Adrenal gland (tissue), 12 donors: Measurements from ENCODE around the gene FBXO33. TPM values are rescaled to one million over a fixed set of nuclear protein-coding genes. Genes with fewer than 3 reads are reported as not detected.

Experiments used
- DNase-seq, 7 donors: peaks; one replicate each; pipeline ENCODE4 v3.0.0-alpha.2; 2019 to 2020
- H3K27ac ChIP-seq, 5 donors: fragments of 200-600 bp; sonication (generic) in 4 of 5; 1 replicate in 3 of 5; 2 replicates in 2 of 5; pipeline versions ENCODE4 v1.5.1 to v1.8.0; 2016 to 2020; ENCODE audit warnings: mild to moderate bottlenecking in 1 of 5
- H3K27me3 ChIP-seq: fragments of 200-600 bp; 2 replicates; pipeline ENCODE4 v1.8.0; 2021
- H3K36me3 ChIP-seq, 2 donors: fragments of 200-600 bp; replicated peaks in 1 of 2; 1 replicate in 1 of 2; 2 replicates in 1 of 2; pipeline versions ENCODE4 v1.5.1 to v1.8.0; 2018 to 2022
- H3K4me1 ChIP-seq, 2 donors: fragments of 200-600 bp; replicated peaks in 1 of 2; 1 replicate in 1 of 2; 2 replicates in 1 of 2; pipeline versions ENCODE4 v1.5.1 to v1.8.0; 2018 to 2021
- H3K4me3 ChIP-seq, 4 donors: fragments of 200-600 bp; sonication (generic) in 3 of 4; one replicate each; pipeline ENCODE4 v1.5.1; 2016 to 2018
- H3K9me3 ChIP-seq, 3 donors: fragments of 200-600 bp; sonication (generic) in 1 of 3; replicated peaks in 1 of 3; 1 replicate in 2 of 3; 2 replicates in 1 of 3; pipeline versions ENCODE4 v1.5.1 to v1.8.0; 2016 to 2021
- POLR2A ChIP-seq, 2 donors: fragments of 450-650 bp; IDR thresholded peaks; one replicate each; pipeline ENCODE4 v1.6.1; 2017; ENCODE audit warnings: antibody characterized with exemption in 2 of 2, mild to moderate bottlenecking in 2 of 2, moderate library complexity in 1 of 2
- WGBS, 4 donors: extraction: QIAGEN DNeasy Blood & Tissue Kit in 2 of 4; methylation state at CpG; one replicate each; pipeline versions ENCODE4 v1.1.5 to v1.1.7; 2013 to 2017; 5-methylcytosine and 5-hydroxymethylcytosine counted together
- intact Hi-C, 2 donors: fragments of 100-400 bp; cut with DNase I; formaldehyde crosslinking; loops; one replicate each; pipeline versions ENCODE4 v1.14.1 to v1.15.0; 2022 to 2023
- polyA plus RNA-seq, 3 donors: library from polyadenylated mRNA; stranded (reverse); fragments of 200-250 nt in 2 of 3; fragments of 350-450 nt in 1 of 3; fragmentation: Illumina TruSeq in 1 of 3; extraction: RNeasy Lipid Tissue Mini Kit (QIAGEN cat#74804) in 1 of 3; gene quantifications; one replicate each; pipeline ENCODE4 v1.2.3, GENCODE V29; 2013 to 2014
- total RNA-seq, 9 donors: library from RNA; depleted of rRNA in 4 of 9; stranded (reverse); fragments of >200 nt in 4 of 9; fragments of 120-200 nt in 1 of 9; fragmentation: NEBNext Ultra II Directional in 1 of 9; extraction: Animal tissue kit (Norgen Biotek cat#: 25700) in 1 of 9; gene quantifications; one replicate each; pipeline versions ENCODE4 v1.1.0 to v1.2.4, GENCODE V29; 2013 to 2023
- TF ChIP-seq, protein P1 (sequence below), 6 experiments: fragments of 450-650 bp in 4 of 6; fragments of 200-600 bp in 2 of 6; sonication (generic) in 1 of 6; IDR thresholded peaks; 1 replicate in 5 of 6; 2 replicates in 1 of 6; pipeline versions ENCODE4 v1.5.1 to v1.8.0; 2016 to 2021; ENCODE audit warnings: antibody characterized with exemption in 6 of 6, mild to moderate bottlenecking in 2 of 6, moderate library complexity in 1 of 6
- donor health status: healthy with polysubstance abuse.
- donor health status: Bipolar disorder and iron deficiency.
- donor health status: DM: yes; HTN: yes; CAD: no.
- donor health status: DM: no; HTN: no; CAD: no.
- donor health status: DM: no; HTN: no; CAD: no.
- donor health status: DM: yes; HTN: yes; CAD: no.

The FBXO33 gene
- total and polyA plus RNA-seq, 12 donors: 6.0 to 23.2 (median 17.8) TPM

DNA sequence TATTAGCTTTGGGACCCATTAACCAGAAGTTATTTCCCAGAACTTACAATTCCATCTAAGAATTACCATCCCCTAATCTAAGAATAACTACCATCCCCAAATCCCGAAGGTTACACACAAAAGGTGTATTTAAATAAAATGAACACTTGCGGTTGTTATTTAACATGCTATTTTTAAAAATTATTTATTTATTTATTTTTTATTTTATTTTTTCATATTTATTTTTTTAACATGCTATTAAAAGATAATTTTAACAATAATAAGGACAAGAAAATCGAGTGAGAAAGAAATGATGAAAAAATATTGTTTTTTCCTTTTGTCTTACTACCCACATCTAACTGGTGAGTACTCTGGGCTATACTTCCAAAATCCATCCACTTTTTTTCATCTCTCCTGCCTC is 6.3 kb downstream of the FBXO33 start:
- peaks cover 25 to 69% of the 10 kb centered on the region in 2 donors for H3K4me1 ChIP-seq
- intact Hi-C loops: loop anchor here in 1 of 2 donors (10.0 kb wide), 1 partner anchor 51 kb away; no protein-coding TSS in a partner anchor
- DNase-seq: no peak

DNA sequence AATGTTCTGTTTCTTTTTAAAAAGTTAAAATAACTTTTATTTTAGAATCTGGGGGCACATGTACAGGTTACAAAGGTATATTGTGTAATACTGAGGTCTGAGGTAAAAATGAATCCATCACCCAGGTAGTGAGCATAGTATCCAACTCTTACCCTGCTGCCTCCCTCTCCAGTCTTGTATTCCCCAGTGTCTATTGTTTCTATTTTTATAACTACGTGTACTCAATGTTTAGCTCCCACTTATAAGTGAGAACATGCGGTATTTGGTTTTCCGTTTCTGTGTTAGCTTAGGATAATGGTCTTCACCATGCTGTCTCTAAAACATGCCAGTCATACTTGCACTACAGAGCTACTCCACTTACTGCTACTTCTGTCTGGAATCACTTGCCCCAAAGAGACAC is 8.4 kb downstream of the FBXO33 start:
- WGBS, 4 donors: 89 to 91% (median 91%) methylated on average over 3 of the region's 3 CpGs
- TF ChIP-seq, protein P1, sequence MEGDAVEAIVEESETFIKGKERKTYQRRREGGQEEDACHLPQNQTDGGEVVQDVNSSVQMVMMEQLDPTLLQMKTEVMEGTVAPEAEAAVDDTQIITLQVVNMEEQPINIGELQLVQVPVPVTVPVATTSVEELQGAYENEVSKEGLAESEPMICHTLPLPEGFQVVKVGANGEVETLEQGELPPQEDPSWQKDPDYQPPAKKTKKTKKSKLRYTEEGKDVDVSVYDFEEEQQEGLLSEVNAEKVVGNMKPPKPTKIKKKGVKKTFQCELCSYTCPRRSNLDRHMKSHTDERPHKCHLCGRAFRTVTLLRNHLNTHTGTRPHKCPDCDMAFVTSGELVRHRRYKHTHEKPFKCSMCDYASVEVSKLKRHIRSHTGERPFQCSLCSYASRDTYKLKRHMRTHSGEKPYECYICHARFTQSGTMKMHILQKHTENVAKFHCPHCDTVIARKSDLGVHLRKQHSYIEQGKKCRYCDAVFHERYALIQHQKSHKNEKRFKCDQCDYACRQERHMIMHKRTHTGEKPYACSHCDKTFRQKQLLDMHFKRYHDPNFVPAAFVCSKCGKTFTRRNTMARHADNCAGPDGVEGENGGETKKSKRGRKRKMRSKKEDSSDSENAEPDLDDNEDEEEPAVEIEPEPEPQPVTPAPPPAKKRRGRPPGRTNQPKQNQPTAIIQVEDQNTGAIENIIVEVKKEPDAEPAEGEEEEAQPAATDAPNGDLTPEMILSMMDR (IDR thresholded peaks at IDR 0.05): no peak
- no peak for TF ChIP-seq POLR2A (IDR thresholded peaks at IDR 0.05)
- H3K4me3 ChIP-seq: no peak overlapping the region
- intact Hi-C loops: loop anchor here in 1 of 2 donors (10.0 kb wide), 1 partner anchor 49 kb away; no protein-coding TSS in a partner anchor
- H3K36me3 ChIP-seq: no peaks in the 10 kb centered on the region
- DNase-seq: no peak
- no peaks in the 10 kb centered on the region for H3K27me3 ChIP-seq
- peaks cover 12 to 55% of the 10 kb centered on the region in 2 donors for H3K4me1 ChIP-seq
- no peak overlapping the region for H3K27ac ChIP-seq
- H3K9me3 ChIP-seq: no peaks in the 10 kb centered on the region

More for the DNA sequence above, 6.3 kb downstream of the FBXO33 start:
- no peaks in the 10 kb centered on the region for H3K9me3 ChIP-seq
- H3K27ac ChIP-seq: no peak overlapping the region
- no peak for TF ChIP-seq POLR2A (IDR thresholded peaks at IDR 0.05)
- TF ChIP-seq, protein P1 (IDR thresholded peaks at IDR 0.05): no peak
- WGBS, 4 donors: 88 to 90% (median 90%) methylated on average over 3 of the region's 3 CpGs
- H3K36me3 ChIP-seq: no peaks in the 10 kb centered on the region
- no peaks in the 10 kb centered on the region for H3K27me3 ChIP-seq
- no peak overlapping the region for H3K4me3 ChIP-seq

DNA sequence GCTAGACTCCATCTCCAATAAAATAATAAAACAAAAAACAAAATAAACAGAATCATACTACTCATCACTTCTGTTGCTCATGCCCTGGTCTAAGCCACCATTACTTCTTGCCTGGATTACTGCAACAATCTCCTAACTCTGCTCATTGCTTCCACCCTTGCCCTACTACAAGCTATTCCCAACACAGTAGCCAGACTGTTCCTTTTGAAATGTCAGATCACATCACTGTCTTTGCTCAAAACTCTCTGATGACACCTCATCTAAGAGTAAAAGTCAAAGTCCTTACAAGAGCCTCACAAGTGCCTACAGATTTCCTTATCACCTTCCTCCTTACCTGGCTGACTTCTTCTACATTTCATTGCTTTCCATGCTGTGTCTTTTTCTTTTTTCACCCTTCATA is 10.0 kb downstream of the FBXO33 start:
- no peaks in the 10 kb centered on the region for H3K9me3 ChIP-seq
- DNase-seq: no peak
- H3K36me3 ChIP-seq: no peaks in the 10 kb centered on the region
- TF ChIP-seq POLR2A (IDR thresholded peaks at IDR 0.05): no peak
- TF ChIP-seq, protein P1 (IDR thresholded peaks at IDR 0.05): no peak
- H3K4me3 ChIP-seq: no peak overlapping the region
- H3K27ac ChIP-seq: no peak overlapping the region
- H3K4me1 ChIP-seq: peaks cover 8 to 39% of the 10 kb centered on the region in 2 donors
- intact Hi-C loops: loop anchor here in 1 of 2 donors (10.0 kb wide), 1 partner anchor 47 kb away; no protein-coding TSS in a partner anchor
- H3K27me3 ChIP-seq: no peaks in the 10 kb centered on the region

DNA sequence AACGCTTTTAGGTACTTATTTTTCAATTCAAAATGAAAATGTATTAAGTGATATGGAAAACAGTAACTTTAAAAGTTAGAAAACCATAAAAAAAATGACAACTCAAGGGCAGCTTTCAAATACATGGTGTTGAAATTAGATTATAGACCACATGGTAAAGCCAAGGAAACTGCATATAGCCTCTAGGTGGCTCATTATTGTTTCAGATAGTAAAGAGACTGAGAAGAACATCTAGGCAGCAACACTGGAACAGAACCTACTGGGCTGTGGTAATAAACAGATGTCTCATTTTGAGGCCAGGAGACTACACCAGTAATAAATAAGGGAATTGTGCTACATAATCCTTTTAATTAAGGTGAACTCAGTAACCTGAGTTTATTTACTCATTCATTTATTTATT is 13.0 kb downstream of the FBXO33 start:
- no peaks in the 10 kb centered on the region for H3K9me3 ChIP-seq
- intact Hi-C loops: no loop called here
- TF ChIP-seq, protein P1 (IDR thresholded peaks at IDR 0.05): no peak
- no peak for TF ChIP-seq POLR2A (IDR thresholded peaks at IDR 0.05)
- no peak for DNase-seq
- H3K36me3 ChIP-seq: no peaks in the 10 kb centered on the region
- peaks cover 0 to 11% of the 10 kb centered on the region in 2 donors for H3K4me1 ChIP-seq
- H3K4me3 ChIP-seq: no peak overlapping the region
- H3K27me3 ChIP-seq: no peaks in the 10 kb centered on the region
- no peak overlapping the region for H3K27ac ChIP-seq
- 93 to 98% (median 95%) methylated on average over 1 of the region's 1 CpG for WGBS, 4 donors
